HG03280 (cell line): ENCODE results near the gene BCAS4.

Experiments
- ATAC-seq: cut with Tn5 transposase; IDR thresholded peaks from one replicate; pipeline ENCODE4 v1.9.1; 2021; ENCODE audit warnings: mild to moderate bottlenecking, moderate library complexity; ENCODE audit not compliant: unreplicated experiment

BCAS4 gene

GRCh38 chr20:50848846-50849673 lies 54.2 kb downstream of the BCAS4 start:
- ATAC-seq, result no peak

GRCh38 chr20:50850721-50851286 lies 55.9 kb downstream of the BCAS4 start:
- no peak for ATAC-seq

- no peak for ATAC-seq
Measured at GRCh38 chr20:50852085-50852484, 57.2 kb downstream of the BCAS4 start.

- ATAC-seq, result no peak
Measured at GRCh38 chr20:50854506-50855249, 59.8 kb downstream of the BCAS4 start.

- no peak for ATAC-seq
Measured at GRCh38 chr20:50855498-50856474, 60.9 kb downstream of the BCAS4 start.

GRCh38 chr20:50856475-50857041 lies 61.7 kb downstream of the BCAS4 start:
- ATAC-seq, result no peak

GRCh38 chr20:50857348-50857747 lies 62.5 kb downstream of the BCAS4 start:
- no peak for ATAC-seq

- ATAC-seq, result no peak
Measured at GRCh38 chr20:50858525-50858924, 63.7 kb downstream of the BCAS4 start.

GRCh38 chr20:50859161-50859560 lies 64.3 kb downstream of the BCAS4 start:
- no peak for ATAC-seq

- ATAC-seq, result no peak
Measured at GRCh38 chr20:50861012-50861411, 66.2 kb downstream of the BCAS4 start.

GRCh38 chr20:50862546-50862945 lies 67.7 kb downstream of the BCAS4 start:
- no peak for ATAC-seq

GRCh38 chr20:50865114-50865513 lies 70.3 kb downstream of the BCAS4 start:
- no peak for ATAC-seq

GRCh38 chr20:50865591-50865990 lies 70.7 kb downstream of the BCAS4 start:
- no peak for ATAC-seq

GRCh38 chr20:50866036-50866685 lies 71.3 kb downstream of the BCAS4 start:
- ATAC-seq, result no peak

- no peak for ATAC-seq
Measured at GRCh38 chr20:50866831-50867230, 72.0 kb downstream of the BCAS4 start.

- ATAC-seq, result no peak
Measured at GRCh38 chr20:50867805-50868204, 72.9 kb downstream of the BCAS4 start.

- no peak for ATAC-seq
Measured at GRCh38 chr20:50868509-50869495, 73.9 kb downstream of the BCAS4 start.

- ATAC-seq, result no peak
Measured at GRCh38 chr20:50870561-50871161, 75.8 kb downstream of the BCAS4 start.
